Hippocampal formation (tissue), 2 donors: ENCODE data around the gene ZNF438.
"Not testable (repeated sequence)": the region's sequence is repeated elsewhere in the genome, so short reads cannot be mapped to it uniquely, and the experiment has no call there.

Experiments used
- DNase-seq, 2 donors: peaks; one replicate each; lab custom pipeline; 2025; lab: John Stamatoyannopoulos, UW

Gene ZNF438

DNA sequence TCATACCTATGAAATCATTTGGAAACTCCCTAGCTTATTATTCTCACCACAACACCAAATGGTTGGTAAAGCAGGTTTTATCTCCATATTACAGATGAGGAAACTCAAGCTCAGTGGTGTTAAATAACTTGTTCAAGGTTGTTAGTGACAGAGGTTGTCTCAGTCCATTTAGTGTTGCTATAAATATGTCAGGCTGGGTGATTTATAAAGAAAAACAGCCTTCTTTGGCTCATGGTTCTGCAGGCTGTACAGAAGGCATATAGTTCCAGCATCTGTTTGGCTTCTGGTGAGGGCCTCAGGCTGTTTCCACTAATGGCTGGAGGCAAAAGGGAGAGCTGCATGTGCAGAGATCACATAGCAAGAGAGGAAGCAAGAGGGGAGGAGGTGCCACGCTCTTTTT is 96.6 kb downstream of the ZNF438 start:
- no peak for DNase-seq

DNA sequence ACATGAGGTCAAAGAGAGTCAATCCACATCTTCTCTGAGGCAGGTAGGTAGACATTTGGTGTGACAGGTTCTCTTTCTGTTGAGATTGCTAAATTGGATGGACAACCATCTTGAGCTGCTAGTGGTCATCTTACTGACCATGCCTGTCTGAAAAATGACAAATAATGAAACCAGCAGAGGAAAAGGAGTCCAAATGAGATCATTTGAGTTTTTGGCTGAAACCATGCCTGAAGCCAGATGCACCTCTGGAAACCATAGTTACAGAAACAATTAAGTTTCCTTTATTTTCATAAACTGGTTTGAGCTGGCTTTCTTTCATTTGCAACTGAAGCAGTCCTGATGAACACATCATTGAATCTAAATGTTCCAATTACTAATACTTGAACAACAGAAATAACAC is 100.6 kb downstream of the ZNF438 start:
- no peak for DNase-seq

DNA sequence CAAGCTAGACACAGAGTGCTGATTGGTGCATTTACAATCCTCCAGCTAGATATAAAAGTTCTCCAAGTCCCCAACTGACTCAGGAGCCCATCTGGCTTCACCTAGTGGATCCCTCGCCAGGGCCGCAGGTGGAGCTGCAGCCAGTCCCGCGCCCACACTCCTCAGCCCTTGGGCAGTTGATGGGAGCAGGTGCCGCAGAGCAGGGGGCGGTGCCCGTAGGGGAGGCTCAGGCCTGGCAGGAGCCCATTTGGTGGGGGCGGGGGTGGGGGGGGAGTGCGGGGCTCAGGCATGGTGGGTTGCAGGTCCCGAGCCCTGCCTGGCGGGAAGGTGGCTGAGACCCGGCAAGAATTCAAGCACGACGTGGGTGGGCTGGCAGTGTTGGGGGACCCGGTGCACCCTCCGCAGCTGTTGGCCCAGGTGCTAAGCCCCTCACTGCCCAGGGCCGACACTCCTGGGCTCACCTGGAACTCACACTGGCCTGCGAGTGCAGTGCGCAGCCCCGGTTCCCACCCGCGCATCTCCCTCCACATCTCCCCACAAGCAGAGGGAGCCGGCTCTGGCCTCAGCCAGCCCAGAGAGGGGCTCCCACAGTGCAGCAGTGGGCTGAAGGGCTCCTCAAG is 101.7 kb downstream of the ZNF438 start:
- no peak for DNase-seq

DNA sequence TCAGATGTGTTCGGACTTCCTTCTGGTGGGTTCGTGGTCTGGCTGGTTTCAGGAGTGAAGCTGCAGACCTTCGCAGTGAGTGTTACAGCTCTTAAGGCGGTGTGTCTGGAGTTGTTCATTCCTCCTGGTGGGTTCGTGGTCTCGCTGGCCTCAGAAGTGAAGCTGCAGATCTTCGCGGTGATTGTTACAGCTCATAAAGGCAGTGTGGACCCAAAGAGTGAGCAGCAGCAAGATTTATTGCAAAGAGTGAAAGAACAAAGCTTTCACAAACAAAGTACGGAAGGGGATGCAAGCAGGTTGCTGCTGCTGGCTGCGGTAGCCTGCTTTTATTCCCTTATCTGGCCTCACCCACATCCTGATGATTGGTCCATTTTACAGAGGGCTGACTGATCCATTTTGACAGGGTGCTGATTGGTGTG is 102.3 kb downstream of the ZNF438 start:
- not testable (repeated sequence) for DNase-seq

DNA sequence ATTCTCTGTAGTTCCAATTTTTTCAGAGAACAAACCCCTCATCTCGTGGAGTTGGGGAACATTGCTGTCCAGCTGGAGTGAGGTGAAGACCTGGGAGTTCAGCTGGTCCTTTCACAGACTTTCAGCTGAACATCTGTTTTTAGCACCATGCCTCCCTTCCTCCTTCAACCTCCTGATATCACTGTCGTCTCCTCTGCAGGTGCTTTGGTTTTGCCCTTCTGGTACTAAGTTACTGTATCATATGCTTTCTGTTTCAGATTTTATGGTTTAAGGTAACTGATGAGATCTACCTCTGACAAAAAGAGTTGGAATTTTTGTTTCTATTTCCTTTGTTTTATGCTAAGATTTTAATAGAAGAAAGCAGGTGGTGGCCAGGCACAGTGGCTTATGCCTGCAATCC is 102.9 kb downstream of the ZNF438 start:
- DNase-seq, result no peak

DNA sequence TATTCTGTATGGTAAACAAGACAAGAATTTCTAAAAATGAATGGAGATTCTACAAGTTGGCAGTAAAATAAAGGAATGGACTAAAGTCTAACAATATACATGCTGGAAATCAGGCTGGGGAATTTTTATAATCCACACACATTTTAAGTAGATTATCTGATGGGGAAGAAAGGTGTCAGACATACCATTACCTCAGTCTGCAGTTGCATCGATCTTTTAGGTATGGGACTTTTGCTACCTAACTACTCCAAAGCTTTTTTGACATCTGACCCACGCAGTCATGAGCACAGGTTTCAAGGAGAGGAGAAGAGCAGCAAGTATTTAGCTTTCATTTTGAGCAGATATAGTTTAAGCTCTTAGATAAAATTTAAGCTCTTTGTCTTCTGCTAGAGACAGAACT is 113.0 kb downstream of the ZNF438 start:
- DNase-seq, result no peak

DNA sequence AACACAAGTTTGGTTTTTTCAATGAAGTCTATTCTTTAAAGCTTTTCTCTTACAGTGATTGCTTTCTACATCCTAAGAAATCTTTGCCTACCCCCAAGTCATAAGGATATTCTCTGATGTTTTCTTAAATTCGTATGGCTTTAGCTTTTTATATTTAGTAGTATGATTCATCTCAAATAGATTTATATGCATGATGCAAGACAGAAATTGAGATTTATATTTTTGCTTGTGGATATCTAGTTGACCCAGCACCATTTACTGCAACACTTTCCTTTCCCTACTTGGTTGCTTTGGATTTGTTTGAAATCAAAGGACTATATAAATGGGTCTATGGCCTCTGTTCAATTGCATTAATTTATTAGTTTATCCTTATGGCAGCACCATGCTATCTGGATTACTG is 113.9 kb downstream of the ZNF438 start:
- no peak for DNase-seq

DNA sequence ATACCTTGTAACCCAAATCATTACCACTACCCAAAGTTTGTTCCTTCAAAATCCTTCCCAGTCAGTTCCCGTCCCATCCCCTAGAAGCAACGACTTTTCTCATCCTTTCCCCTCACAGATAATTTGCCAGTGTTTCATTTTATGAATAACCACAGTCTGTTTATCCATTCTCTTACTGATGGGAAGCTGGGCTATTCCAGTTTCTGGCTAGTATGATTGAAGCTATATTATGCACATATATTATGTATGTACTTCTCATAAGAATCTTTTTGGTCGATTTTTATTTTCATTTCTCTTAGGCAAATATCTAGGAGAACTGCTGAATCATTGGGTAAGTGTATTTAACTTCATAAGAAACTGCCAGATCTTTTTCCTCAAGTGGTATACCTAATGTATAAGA is 114.6 kb downstream of the ZNF438 start:
- no peak for DNase-seq

DNA sequence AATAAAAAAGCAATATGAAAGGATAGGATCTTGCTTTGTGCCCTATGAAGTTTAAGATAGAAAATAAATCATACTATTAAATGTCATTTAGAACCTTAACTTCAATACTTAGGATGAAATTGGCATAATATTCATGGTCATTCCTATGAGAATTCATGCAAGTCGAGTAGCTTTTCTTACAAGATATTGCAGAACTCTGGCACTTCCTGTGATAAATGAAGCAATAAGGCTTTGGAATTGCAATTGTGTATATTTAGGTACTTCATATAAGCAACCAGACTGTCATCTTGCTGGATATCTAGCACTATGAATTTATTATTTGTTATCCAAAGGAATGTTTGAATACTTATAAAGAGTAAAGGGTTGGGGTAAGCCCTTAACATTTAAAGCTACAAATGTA is 116.5 kb downstream of the ZNF438 start:
- DNase-seq, result no peak

DNA sequence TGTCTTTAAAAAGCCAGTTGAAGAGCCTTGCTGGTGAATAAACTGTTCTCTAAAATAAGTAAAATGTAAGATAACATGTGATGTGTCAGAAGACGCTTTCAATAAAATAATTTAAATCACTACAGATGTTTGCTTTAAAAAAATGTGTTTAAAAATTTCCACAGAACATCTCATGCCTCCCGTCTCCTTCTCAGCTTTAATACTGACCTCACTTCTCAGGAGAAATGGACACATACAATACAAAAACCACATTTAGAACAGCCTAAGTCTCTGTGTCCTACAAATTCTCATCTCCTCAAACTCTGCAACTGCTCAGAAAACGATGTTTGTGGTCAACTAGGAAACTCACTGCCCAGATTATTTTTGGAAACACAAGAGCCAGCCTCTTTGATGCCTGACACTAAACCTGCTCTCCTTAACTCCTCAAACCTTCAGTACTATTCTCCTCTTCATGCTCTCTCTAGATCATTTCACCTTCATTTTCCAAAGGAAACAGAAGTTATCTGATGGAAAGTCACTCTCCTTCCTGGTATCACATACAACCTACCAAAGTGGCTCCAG is 120.3 kb downstream of the ZNF438 start:
- DNase-seq, result no peak

DNA sequence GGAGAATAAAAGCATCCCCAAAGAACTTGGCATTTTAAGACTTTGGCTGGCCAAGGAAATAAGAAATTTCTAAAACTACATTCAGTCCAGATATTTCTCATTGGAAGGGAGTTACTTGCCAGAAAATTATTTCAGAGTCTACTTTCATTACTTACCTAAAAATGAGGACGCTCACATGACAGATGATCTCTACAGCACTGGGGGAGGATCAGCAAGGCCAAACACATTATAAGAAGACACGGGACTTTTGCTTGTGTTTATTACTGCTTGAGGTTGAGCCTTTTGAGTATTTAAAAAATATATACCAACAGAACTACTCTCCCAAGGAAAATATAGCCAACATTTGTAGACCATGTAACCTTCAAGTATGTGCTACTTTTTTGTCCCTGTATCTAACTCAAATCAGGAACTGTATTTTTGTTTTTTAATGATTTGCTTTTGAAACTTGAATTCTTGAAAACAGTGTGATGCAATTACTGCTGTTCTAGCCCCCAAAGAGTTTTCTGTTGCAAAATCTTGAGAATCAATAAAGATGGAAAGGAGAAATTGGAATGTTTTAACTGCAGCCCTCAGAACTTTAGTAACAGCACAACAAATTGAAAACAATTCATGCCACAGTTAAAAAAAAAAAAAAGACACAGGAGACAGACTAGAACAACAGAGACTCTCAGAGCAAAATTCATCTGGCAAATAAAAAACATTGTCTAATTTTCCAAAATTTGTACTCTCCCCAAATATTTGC is 128.1 kb downstream of the ZNF438 start:
- no peak for DNase-seq

DNA sequence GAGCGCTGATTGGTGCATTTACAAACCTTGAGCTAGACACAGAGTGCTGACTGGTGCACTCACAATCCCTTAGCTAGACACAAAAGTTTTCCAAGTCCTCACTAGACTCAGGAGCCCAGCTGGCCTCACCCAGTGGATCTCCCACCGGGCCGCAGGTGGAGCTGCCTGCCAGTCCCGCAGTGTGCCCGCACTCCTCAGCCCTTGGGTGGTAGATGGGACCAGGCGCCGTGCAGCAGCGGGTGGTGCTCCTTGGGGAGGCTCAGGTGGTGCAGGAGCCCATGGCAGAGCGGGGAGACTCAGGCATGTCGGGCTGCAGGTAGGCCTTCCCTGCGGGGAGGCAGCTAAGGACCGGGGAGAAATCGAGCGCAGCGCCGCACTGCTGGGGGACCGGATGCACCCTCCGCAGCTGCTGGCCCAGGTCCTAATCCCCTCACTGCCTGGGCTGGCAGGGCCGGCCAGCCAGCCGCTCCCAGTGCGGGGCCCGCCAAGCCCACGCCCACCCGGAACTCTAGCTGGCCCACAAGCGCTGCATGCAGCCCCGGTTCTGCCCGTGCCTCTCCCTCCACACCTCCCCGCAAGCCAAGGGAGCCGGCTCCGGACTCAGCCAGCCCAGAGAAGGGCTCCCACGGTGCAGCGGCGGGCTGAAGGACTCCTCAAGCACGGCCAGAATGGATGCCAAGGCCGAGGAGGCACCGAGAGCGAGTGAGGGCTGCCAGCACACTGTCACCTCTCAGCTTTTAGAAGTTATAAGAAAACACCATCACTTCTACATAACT is 128.9 kb downstream of the ZNF438 start:
- peak in 1 of 2 donors; percentile 5 for DNase-seq

DNA sequence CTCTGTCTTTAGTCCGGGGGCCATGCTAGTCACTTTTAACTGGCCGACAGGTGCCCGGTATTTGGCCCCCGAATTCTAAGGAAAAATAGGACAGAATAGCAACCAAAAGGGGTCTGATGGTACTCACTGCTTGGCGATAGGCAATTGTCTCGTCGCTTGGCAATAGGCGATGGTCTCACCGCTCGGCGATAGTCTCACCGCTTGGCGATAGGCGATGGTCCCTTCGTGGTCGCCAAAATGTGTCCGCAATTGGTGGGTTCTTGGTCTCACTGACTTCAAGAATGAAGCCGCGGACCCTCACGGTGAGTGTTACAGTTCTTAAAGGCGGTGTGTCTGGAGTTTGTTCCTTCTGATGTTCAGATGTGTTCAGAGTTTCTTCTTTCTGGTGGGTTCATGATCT is 130.2 kb downstream of the ZNF438 start:
- not testable (repeated sequence) for DNase-seq

DNA sequence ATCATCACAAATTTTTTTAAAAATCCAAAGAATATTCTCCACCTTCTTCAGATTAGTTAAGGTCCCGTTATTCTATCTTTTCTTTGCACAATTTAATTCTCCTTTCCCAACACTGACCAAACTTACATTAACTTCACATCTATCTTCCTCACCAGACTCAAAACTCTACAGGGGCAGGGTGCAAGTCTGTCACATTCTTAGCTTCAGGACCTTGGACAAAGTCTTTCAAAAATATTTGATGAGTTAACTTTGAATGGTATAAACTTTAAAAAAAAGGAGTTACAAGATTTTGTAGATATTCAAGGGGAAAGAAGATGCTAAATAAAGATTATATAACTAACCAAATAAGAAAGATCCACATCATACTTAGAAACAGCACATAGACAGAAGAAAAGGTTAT is 132.7 kb downstream of the ZNF438 start:
- no peak for DNase-seq

DNA sequence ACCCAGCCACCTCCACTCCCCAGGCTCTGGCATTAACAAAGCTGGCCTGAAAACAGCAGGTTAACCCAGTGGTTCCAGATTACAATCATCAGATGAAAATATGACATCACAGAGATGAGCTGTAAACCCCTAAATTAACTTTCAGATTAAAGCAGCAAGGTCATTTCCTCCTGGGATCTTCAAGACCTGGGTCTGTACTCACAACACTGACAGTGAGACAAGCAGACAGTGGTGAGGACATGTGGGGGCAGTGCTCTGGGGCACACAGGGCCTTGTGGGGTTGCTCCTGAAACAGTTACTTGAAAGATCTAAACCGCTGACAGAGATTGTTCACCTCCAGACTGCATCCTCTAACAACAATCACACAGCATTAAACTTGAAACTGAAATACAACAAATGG is 134.1 kb downstream of the ZNF438 start:
- DNase-seq, result no peak

DNA sequence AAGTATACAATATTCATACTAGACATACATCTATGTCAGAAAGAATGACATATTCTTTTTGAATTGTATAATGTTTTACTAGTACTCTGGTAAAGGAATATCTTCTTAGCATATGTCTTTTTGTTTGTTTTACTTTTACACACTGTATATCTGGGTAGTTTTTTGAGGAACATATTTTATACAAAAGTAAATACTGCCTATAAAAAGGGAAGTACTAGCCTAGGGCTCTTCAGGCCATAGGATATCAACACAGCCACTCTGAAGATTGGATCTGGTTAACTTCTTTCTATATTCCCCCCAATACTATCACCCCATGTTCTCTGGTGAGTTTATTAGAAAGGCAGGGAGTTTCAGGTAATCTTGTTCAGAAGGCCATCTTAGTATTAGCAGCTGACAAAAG is 134.6 kb downstream of the ZNF438 start:
- no peak for DNase-seq

DNA sequence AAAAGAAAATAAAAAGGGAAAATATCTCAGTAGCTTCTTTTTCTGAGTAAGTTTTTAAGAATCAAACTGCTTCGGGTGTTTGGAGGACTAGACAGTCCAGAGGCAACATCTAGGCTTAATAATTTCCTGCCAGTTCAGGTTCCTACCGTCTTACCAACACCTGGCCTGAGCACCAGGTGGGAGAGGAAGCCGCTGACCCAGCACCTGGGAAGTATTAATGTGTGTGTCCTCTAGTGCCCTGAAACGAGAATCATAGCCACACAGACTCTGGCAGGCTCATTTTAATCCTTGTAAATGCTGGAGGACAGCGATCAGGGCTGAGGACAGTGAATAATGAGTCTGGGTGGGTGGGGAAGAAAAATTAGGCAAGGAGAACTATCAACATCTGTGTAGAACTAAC is 137.4 kb downstream of the ZNF438 start:
- DNase-seq, result no peak

DNA sequence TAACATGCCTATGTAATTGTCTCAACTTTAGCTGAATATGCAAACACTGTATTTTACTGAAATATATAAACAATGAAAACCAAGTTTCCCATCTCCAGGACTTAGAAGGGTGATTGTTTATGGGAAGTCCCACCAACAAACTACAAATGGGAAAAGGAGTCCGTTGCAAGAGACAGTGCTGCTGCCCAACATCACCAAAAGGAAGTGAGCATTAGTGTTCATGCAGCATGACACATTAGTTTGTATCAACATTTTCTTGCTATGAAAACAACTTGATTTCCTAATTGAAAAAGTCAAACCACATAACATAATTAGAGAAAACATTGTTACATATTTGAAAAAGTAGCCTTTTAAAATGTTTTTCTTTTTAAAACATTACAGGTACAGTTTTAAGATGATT is 138.5 kb downstream of the ZNF438 start:
- DNase-seq, result no peak

DNA sequence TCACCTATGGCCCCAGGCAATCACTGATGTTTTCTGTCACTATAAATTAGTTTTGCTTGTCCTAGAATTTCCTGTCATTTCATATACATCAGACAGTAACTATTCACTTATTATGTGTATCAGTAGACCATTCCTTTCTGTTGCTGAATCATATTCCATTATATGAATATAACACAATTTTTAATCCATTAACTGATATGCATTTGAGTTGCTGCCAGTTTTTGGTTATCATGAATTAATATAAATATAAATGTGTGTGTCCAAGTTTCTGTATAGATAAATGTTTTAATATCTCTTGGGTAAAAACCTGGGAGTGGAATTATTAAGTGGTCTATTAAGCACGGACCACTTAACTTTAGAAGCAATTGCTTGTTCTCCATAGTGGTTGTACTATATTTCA is 143.8 kb downstream of the ZNF438 start:
- no peak for DNase-seq

DNA sequence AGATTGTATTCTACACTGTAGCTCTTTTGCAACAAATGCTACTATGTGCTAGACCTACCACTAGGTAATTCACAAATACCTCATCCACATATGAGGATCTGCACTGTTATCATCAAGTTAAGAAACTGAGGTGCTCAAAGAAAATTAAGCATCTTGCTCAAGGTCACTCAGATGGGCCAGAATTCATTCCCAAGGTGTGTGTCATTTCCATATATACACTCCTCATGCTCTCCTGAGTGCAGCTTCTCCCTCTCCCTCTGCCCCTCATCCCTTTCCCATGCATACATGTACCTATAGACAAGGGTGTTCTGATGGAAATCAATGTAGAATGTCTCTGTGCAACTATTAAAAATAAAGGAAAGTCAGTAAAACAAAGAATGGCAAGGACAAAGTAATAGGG is 146.2 kb downstream of the ZNF438 start:
- DNase-seq, result no peak

DNA sequence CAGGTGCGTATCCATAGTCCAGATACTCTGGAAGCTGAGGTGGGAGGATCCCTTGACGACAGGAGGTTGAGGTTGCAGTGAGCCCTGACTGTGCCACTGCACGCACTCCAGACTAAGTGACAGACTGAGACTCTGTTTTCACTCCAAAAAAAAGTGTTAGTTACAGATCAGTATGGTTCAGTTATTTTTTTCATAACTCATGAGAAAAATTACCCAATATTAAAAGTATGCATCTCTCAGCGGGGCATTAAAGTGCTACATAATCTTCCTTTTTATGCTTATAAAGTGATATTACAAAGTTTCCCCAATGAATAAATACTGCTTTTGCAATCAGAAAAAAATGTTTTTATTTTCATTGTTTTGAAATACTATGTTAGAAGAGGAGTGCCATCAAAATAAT is 147.9 kb downstream of the ZNF438 start:
- no peak for DNase-seq

DNA sequence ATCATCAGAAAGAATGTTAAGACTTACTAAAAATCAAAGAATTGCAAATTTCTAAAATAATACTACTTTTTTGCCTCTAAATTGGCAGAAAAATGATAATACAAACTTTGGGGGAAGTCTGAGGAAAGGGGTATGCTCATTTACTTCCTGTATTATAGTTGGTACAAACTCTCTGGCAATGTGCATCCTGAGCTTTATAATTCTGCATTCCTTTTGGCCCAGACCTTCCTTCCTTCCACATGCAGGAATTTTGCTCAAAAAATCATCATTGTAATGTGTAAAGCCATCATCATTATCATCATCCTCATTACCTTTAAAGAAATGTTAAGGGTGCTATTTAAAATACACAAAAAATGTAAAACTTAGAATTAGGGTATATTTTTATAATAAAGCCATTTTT is 148.5 kb downstream of the ZNF438 start:
- DNase-seq, result no peak

DNA sequence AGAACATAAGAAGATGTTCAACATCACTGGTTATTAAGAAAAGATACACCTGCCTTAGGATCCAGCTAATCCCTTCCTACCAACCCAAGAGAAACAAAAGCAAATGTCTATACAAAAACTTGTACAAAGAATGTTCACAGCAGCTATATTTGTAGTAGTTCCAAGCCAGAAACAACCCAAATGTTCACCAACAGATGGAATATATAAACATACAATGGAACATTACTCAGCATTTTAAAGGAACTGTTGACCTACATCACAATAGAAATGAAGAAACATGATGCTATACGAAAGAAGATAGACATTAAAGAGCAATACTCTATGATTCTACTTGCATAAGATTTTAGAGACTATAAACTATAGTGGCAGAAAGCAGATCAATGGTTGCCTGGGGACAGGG is 149.4 kb downstream of the ZNF438 start:
- DNase-seq, result no peak
